PC-9 (cell line): Measurements from ENCODE around the gene CCT3. TPM values are rescaled to one million over a fixed set of nuclear protein-coding genes. Genes with fewer than 3 reads are reported as not detected.
A peak's percentile ranks its signal among the peaks of the same experiment; 100 is the strongest.

ENCODE experiments used
- BruUV-seq: library from RNA; stranded (reverse); fragments of 400-500 nt; replicated peaks from 2 replicates; lab custom pipeline; 2021; lab: Mats Ljungman, UMichigan
- CTCF ChIA-PET: fragments of 300-600 bp; sonication (Branson Sonifier 250); formaldehyde crosslinking; loops from one replicate; lab custom pipeline; 2022; ENCODE audit warnings: antibody characterized with exemption; lab: Charles Lee
- POLR2A ChIA-PET: fragments of 300-600 bp; sonication (Branson Sonifier 250); formaldehyde crosslinking; loops from one replicate; lab custom pipeline; 2022; ENCODE audit warnings: antibody characterized with exemption; ENCODE audit not compliant: unreplicated experiment; lab: Charles Lee
- DNase-seq, 2 experiments: peaks; one replicate each; pipeline versions ENCODE4 v3.0.0 to v3.0.0-alpha.2; 2015 to 2022; ENCODE audit warnings: mixed read lengths in 1 of 2
- H2AFZ ChIP-seq: fragments of 200-600 bp; sonication (generic); 2 replicates; pipeline ENCODE4 v1.8.1; 2017; ENCODE audit warnings: antibody characterized with exemption
- H3F3A ChIP-seq: fragments of 200-600 bp; sonication (generic); 2 replicates; pipeline ENCODE4 v1.8.1; 2017; ENCODE audit warnings: antibody characterized with exemption, mild to moderate bottlenecking, low read depth; ENCODE audit not compliant: insufficient read depth
- H3K27ac ChIP-seq: fragments of 200-600 bp; sonication (generic); 2 replicates; pipeline ENCODE4 v1.6.1; 2016; ENCODE audit warnings: mixed run types
- H3K27me3 ChIP-seq: fragments of 200-600 bp; sonication (generic); 2 replicates; pipeline ENCODE4 v1.6.1; 2016; ENCODE audit warnings: low read depth, mixed run types; ENCODE audit not compliant: insufficient read depth
- H3K36me3 ChIP-seq: fragments of 200-600 bp; sonication (generic); 2 replicates; pipeline ENCODE4 v1.6.1; 2016; ENCODE audit warnings: low read depth, mixed run types
- H3K4me1 ChIP-seq: fragments of 200-600 bp; sonication (generic); replicated peaks from 2 replicates; pipeline ENCODE4 v1.6.1; 2016; ENCODE audit warnings: mixed run types; ENCODE audit not compliant: insufficient read depth
- H3K4me2 ChIP-seq: fragments of 200-600 bp; sonication (generic); 2 replicates; pipeline ENCODE4 v1.6.1; 2017; ENCODE audit warnings: mixed run types
- H3K4me3 ChIP-seq: fragments of 200-600 bp; sonication (generic); 2 replicates; pipeline ENCODE4 v1.6.1; 2016; ENCODE audit warnings: mixed run types
- H3K79me2 ChIP-seq: fragments of 200-600 bp; sonication (generic); 2 replicates; pipeline ENCODE4 v1.6.1; 2017; ENCODE audit warnings: low read depth, mixed run types
- H3K9me2 ChIP-seq: fragments of 200-600 bp; sonication (generic); 2 replicates; pipeline ENCODE4 v1.8.1; 2017; ENCODE audit warnings: mild to moderate bottlenecking; ENCODE audit not compliant: insufficient read depth
- H3K9me3 ChIP-seq: fragments of 200-600 bp; sonication (generic); 2 replicates; pipeline ENCODE4 v1.8.1; 2016; ENCODE audit warnings: low read depth; ENCODE audit not compliant: insufficient read depth
- H4K20me1 ChIP-seq: fragments of 200-600 bp; sonication (generic); 2 replicates; pipeline ENCODE4 v1.8.1; 2017; ENCODE audit not compliant: insufficient read depth
- EZH2 ChIP-seq: fragments of 200-600 bp; sonication (generic); IDR thresholded peaks from 2 replicates; pipeline ENCODE4 v1.8.0; 2017; ENCODE audit warnings: antibody characterized with exemption, low read depth
- intact Hi-C: fragments of 100-400 bp; cut with micrococcal nuclease; formaldehyde crosslinking; loops from one replicate; pipeline ENCODE4 v1.10.0; 2022; ENCODE audit not compliant: unreplicated experiment
- total RNA-seq: library from RNA; stranded (reverse); gene quantifications from 2 replicates; pipeline ENCODE4 v1.2.3, GENCODE V29; 2021
- TF ChIP-seq, protein P1 (sequence below): fragments of 200-600 bp; sonication (generic); conservative IDR thresholded peaks from 2 replicates; pipeline ENCODE4 v1.6.1; 2017; ENCODE audit warnings: mixed run types, antibody characterized with exemption, mild to moderate bottlenecking, moderate library complexity

The CCT3 gene
- total RNA-seq, 1 experiment from 2014 or later, result 317 TPM

DNA sequence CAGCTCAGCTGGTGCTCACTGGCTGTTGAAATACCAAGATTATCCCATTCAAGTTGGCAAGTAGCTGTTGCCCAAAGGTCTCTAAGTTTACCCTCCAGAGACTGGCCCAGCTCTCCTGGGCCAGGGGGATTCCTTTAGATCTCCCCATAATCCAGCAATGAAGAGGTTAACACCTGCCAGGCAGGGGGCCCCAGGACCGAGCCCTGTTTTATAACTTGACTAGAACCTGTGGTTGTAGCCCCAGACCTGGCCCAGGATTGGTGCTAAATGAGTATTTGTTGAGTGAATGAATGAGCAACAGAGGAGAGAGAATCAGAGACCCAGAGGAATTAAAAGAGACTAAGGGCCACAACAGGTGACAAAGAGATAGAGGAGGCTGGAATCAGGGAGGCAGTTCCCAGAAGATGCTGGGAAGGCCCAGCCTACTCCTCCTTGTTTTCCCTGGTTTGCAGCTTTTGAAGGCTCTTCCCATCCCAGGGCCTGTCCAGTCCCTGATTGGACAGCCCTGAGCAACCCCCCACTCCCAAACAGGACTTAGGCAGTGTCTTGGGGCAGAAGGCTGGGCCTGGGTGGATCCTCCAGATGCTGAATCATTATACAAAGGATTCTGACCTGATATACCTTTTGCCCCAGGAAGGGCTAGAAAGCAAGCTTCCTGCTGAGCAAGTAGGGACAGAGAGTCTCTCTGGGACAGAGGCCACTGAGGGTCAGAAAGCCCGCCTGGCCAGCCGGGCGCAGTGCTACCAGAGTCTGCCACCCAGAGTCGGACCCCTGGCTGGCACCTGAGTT, 28.5 kb upstream of the CCT3 start:
- Histone ChIP-seq H3K4me3 (no peak overlapping the region), H3K4me1 (peaks cover 39% of the 10 kb centered on the region), H3K9me2 (no peaks in the 10 kb centered on the region), H3K9me3 (no peaks in the 10 kb centered on the region), H3F3A (peaks cover 16% of the 10 kb centered on the region), H3K79me2 (no peaks in the 10 kb centered on the region), H3K27me3 (no peaks in the 10 kb centered on the region), H3K4me2 (peak overlapping the region; percentile 26), H3K36me3 (no peaks in the 10 kb centered on the region), H4K20me1 (no peaks in the 10 kb centered on the region), H2AFZ (no peak overlapping the region), H3K27ac (no peak overlapping the region)
- no peak for TF ChIP-seq EZH2
- TF ChIP-seq, protein P1, sequence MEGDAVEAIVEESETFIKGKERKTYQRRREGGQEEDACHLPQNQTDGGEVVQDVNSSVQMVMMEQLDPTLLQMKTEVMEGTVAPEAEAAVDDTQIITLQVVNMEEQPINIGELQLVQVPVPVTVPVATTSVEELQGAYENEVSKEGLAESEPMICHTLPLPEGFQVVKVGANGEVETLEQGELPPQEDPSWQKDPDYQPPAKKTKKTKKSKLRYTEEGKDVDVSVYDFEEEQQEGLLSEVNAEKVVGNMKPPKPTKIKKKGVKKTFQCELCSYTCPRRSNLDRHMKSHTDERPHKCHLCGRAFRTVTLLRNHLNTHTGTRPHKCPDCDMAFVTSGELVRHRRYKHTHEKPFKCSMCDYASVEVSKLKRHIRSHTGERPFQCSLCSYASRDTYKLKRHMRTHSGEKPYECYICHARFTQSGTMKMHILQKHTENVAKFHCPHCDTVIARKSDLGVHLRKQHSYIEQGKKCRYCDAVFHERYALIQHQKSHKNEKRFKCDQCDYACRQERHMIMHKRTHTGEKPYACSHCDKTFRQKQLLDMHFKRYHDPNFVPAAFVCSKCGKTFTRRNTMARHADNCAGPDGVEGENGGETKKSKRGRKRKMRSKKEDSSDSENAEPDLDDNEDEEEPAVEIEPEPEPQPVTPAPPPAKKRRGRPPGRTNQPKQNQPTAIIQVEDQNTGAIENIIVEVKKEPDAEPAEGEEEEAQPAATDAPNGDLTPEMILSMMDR, result no peak
- DNase-seq, result no peak
- intact Hi-C loops, result no loop called here
- no TSS peak for BruUV-seq
- POLR2A ChIA-PET, result no interaction called here
- CTCF ChIA-PET, result interaction anchor here (1.0 kb wide), 1 partner anchor 13 kb away, joined by 10 read pairs; no protein-coding TSS in a partner anchor

DNA sequence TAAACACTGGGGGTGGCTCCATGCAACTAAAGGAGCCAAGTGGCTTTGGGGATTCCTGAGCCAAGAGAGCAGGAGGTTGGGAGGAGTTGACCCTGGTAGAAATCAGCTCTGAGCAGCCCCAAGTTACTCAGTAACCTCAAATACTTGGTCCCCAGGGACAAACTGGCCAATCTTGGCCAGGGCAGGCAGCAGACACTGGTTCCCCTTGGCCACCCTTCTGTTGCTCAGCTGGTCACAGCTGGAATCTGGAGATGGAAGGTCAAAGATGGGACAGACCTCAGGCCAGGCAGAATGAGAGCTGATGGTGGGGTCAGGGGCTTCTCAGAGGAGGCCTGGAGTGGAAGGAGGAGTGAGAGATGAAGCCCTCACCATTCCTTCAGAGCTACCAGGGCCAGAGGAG, 27.7 kb upstream of the CCT3 start:
- BruUV-seq, result no TSS peak
- Histone ChIP-seq H3K9me3 (no peaks in the 10 kb centered on the region), H3K9me2 (no peaks in the 10 kb centered on the region), H4K20me1 (no peaks in the 10 kb centered on the region), H3K36me3 (no peaks in the 10 kb centered on the region), H2AFZ (no peak overlapping the region), H3K4me3 (no peak overlapping the region), H3K4me2 (no peak overlapping the region), H3K27ac (no peak overlapping the region), H3K79me2 (no peaks in the 10 kb centered on the region), H3K4me1 (peaks cover 35% of the 10 kb centered on the region), H3K27me3 (no peaks in the 10 kb centered on the region), H3F3A (peaks cover 16% of the 10 kb centered on the region)
- DNase-seq, result no peak
- POLR2A ChIA-PET, result no interaction called here
- intact Hi-C loops, result no loop called here
- no peak for TF ChIP-seq EZH2
- TF ChIP-seq, protein P1, result no peak
- CTCF ChIA-PET, result no interaction called here

DNA sequence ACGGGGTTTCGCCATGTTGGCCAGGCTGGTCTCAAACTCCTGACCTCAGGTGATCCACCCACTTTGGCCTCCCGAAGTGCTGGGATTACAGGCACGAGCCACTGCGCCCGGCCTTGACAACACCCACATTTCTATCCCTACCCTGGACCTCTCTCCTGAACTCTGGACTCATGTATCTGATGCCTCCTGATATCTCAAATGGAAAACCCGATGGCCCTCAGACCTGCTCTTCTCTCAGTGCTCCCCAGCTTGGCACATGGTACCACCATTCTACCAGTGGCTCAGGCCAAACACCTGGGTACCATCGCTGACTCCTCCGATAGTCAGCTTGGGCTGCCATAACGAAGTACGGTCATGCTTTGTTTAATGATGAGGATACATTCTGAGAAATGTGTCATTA, 22.4 kb upstream of the CCT3 start:
- TF ChIP-seq EZH2, result no peak
- TF ChIP-seq, protein P1, result no peak
- H3K4me1 ChIP-seq, result peaks cover 9% of the 10 kb centered on the region; the same call in 1 of the 2 replicates
- no peak overlapping the region for H3K27ac ChIP-seq
- no peak overlapping the region for H3K4me2 ChIP-seq
- intact Hi-C loops, result no loop called here
- DNase-seq, result no peak
- CTCF ChIA-PET, result interaction anchor here (0.6 kb wide), 1 partner anchor 15 kb away, joined by 4 read pairs; no protein-coding TSS in a partner anchor
- no peak overlapping the region for H3K4me3 ChIP-seq
- no TSS peak for BruUV-seq
- no peaks in the 10 kb centered on the region for H3K79me2 ChIP-seq
- no peak overlapping the region for H2AFZ ChIP-seq
- H3K36me3 ChIP-seq, result no peaks in the 10 kb centered on the region
- no peaks in the 10 kb centered on the region for H3K9me2 ChIP-seq
- H3F3A ChIP-seq, result no peaks in the 10 kb centered on the region
- POLR2A ChIA-PET, result no interaction called here
- H3K9me3 ChIP-seq, result no peaks in the 10 kb centered on the region
- no peaks in the 10 kb centered on the region for H4K20me1 ChIP-seq
- no peaks in the 10 kb centered on the region for H3K27me3 ChIP-seq
